CD4-positive, alpha-beta T cell treated with Interferon alpha-2 for 1 hour (primary cell): Measurements from ENCODE around the gene DHX9.

ENCODE experiments used
- DNase-seq, 2 donors: peaks; one replicate each; pipeline ENCODE4 v3.0.0-alpha.2; 2020 to 2022

Gene DHX9

GRCh38 chr1:182841368-182841988 is 2.3 kb downstream of the DHX9 start:
- DNase-seq, result peak in 1 of 2 donors; percentile 24

GRCh38 chr1:182842265-182842664 is 3.1 kb downstream of the DHX9 start:
- no peak for DNase-seq

- no peak for DNase-seq
These were observed 6.2 kb downstream of the DHX9 start for GRCh38 chr1:182845379-182845778.

- no peak for DNase-seq
These were observed 6.7 kb downstream of the DHX9 start for GRCh38 chr1:182845894-182846293.

GRCh38 chr1:182847105-182847504 is 8.0 kb downstream of the DHX9 start:
- no peak for DNase-seq

GRCh38 chr1:182848736-182849135 is 9.6 kb downstream of the DHX9 start:
- no peak for DNase-seq

GRCh38 chr1:182850319-182850718 is 11.2 kb downstream of the DHX9 start:
- DNase-seq, result no peak

GRCh38 chr1:182851825-182852224 is 12.7 kb downstream of the DHX9 start:
- no peak for DNase-seq

GRCh38 chr1:182855911-182856310 is 16.8 kb downstream of the DHX9 start:
- no peak for DNase-seq

GRCh38 chr1:182857212-182857611 is 18.1 kb downstream of the DHX9 start:
- no peak for DNase-seq

GRCh38 chr1:182860658-182861057 is 21.5 kb downstream of the DHX9 start:
- no peak for DNase-seq

- no peak for DNase-seq
These were observed 22.8 kb downstream of the DHX9 start for GRCh38 chr1:182861994-182862393.

- DNase-seq, result no peak
These were observed 23.7 kb downstream of the DHX9 start for GRCh38 chr1:182862827-182863226.

- no peak for DNase-seq
These were observed 24.8 kb downstream of the DHX9 start for GRCh38 chr1:182863940-182864339.

- no peak for DNase-seq
These were observed 28.7 kb downstream of the DHX9 start for GRCh38 chr1:182867861-182868260.

GRCh38 chr1:182869241-182869666 is 30.1 kb downstream of the DHX9 start:
- no peak for DNase-seq

GRCh38 chr1:182872881-182873280 is 33.7 kb downstream of the DHX9 start:
- no peak for DNase-seq

- no peak for DNase-seq
These were observed 36.7 kb downstream of the DHX9 start for GRCh38 chr1:182875889-182876288.

- DNase-seq, result no peak
These were observed 38.2 kb downstream of the DHX9 start for GRCh38 chr1:182877331-182877730.

GRCh38 chr1:182877842-182878241 is 38.7 kb downstream of the DHX9 start:
- DNase-seq, result no peak

GRCh38 chr1:182884872-182885271 is 45.7 kb downstream of the DHX9 start:
- DNase-seq, result no peak

GRCh38 chr1:182885591-182885990 is 46.4 kb downstream of the DHX9 start:
- no peak for DNase-seq

- no peak for DNase-seq
These were observed 47.8 kb downstream of the DHX9 start for GRCh38 chr1:182886985-182887384.

- DNase-seq, result no peak
These were observed 49.8 kb downstream of the DHX9 start for GRCh38 chr1:182888736-182889531.

GRCh38 chr1:182889997-182890396 is 50.9 kb downstream of the DHX9 start:
- peak in 1 of 2 donors; percentile 28 for DNase-seq
